Loucy (cell line): ENCODE measurements around the gene AMPD3.

Source experiments
- CTCF ChIP-seq: fragments of 200-600 bp; sonication (generic); conservative IDR thresholded peaks from 2 replicates; pipeline ENCODE4 v1.5.1; 2014; ENCODE audit warnings: mild to moderate bottlenecking, antibody characterized with exemption, low read length
- EZH2phosphoT487 ChIP-seq: fragments of 200-600 bp; IDR thresholded peaks from 2 replicates; pipeline ENCODE4 v1.6.1; 2018; ENCODE audit warnings: antibody characterized with exemption, mild to moderate bottlenecking, moderate library complexity, borderline replicate concordance

GRCh38 chr11:10428453-10428852 lies 26.6 kb upstream of the AMPD3 start:
- TF ChIP-seq CTCF (no peak), EZH2phosphoT487 (no peak)
